DMS153 (cell line): ENCODE measurements around the gene TNFRSF13B.
"Not testable (repeated sequence)": the region's sequence is repeated elsewhere in the genome, so short reads cannot be mapped to it uniquely, and the experiment has no call there.

Experiments used
- DNase-seq: peaks from one replicate; lab custom pipeline; 2025; lab: John Stamatoyannopoulos, UW

TNFRSF13B gene

DNA sequence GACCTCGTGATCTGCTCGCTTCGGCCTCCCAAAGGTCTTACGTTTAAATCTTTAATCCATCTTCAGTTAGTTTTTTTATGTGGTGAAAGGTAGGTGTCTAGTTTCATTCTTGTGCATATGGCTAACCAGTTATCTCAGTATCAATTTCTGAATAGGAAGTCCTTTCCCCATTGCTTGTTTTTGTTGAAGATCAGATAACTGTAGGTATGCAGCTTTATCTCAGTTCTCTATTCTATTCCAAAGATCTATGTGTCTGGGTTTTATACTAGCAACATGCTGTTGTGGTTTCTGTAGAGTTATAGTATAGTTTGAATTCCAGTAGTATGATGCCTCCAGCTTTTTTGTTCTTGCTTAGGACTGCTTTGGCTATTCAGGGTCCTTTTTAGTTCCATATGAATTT, 65.2 kb downstream of the TNFRSF13B start:
- no peak for DNase-seq

DNA sequence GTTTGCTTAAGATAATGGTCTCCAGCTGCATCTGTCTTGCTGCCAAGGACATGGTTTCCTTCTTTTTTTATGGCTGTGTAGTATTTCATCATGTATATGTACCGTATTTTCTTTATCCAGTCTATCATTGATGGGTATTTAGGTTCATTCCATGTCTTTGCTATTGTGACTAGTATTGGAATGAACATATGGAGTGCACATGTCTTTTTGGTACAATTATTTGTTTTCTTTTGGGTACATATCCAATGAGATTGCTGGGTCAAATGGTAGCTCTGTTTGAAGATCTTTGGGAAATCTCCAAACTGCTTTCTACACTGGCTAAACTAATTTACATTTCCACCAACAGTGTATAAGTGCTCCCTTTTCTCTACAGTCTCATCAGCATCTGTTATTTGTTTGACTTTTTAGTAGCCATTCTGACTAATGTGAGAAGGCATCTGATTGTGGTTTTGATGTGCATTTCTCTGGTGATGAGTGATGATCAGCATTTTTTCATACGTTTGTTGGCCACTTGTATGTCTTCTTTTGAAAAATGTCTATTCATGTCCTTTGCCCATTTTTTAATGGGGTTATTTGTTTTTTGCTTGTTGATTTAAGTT, 66.2 kb downstream of the TNFRSF13B start:
- no peak for DNase-seq

DNA sequence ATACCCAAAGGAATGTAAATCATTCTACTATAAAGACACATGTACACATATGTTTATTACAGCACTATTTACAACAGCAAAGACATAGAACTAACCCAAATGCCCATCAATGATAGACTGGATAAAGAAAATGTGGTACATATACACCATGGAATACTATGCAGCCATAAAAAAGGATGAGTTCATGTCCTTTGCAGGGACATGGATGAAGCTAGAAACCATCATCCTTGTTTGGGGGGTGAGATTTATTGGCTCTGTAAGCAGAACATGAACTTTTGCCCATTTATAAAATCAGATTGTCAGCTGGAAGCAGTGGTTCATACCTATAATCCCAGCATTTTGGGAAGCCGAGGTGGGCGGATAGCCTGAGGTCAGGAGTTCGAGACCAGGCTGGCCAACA, 68.8 kb downstream of the TNFRSF13B start:
- DNase-seq: not testable (repeated sequence)

DNA sequence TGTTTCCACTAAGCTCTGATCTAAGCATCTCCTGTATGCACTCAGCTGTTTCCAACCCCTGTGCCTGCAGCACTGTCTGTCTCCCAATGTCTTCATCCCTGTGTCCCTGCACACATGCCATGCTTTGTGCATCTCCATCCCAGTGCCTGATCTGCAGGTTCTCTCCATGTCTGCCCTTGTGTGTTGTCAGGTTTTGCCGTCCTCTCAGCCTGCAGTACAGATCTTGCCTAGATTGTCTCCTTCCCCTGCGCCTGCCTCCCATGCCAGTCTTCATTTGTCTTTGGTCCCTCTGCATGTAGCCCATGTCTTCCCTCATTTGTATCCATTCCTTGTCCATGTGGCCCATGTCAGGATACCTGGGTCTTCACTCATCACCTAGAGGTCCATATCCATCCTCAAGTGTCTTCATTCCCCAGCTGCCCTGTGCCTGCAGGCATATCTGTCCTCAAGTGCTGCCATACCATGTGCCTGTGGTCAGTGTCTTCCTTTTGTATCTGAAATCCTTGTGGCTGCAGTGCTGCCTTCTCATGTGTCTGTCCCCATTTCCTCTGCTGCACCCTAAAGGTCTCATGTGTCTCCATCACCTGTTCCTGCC, 71.5 kb downstream of the TNFRSF13B start:
- DNase-seq: no peak

DNA sequence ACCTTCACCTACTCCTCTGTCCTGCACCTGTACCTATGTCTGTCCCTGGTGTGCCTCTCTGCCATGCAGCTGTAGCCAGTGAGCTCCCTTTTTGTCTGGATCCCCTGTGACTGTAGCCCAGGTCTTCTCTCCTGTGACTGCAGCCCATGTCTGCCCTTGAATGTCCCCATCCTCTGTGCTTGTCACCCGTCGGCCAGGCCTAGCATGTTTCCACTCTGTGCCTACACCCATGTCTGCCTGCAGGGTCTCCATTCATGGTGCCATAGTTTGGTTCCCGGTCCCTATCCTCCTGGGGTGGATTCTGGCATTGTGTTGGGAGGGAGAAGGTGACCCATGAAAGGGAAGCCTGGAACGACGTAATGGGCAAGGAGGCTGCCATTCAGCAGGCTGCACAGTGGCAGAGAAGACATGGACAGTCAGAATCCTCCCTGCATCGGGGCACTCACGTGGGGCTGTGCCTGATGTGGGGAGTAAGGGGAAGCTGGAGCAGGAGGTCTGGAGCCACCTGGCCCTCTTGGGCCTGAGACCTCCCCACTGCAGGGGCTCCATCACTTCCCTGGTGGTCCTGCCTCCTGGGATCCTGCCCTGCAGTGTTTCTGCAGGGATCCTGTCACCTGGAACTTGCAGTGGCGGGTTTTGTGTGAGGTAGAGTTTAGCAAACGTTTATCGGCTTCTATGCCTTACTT, 74.6 kb downstream of the TNFRSF13B start:
- DNase-seq: not testable (repeated sequence)

DNA sequence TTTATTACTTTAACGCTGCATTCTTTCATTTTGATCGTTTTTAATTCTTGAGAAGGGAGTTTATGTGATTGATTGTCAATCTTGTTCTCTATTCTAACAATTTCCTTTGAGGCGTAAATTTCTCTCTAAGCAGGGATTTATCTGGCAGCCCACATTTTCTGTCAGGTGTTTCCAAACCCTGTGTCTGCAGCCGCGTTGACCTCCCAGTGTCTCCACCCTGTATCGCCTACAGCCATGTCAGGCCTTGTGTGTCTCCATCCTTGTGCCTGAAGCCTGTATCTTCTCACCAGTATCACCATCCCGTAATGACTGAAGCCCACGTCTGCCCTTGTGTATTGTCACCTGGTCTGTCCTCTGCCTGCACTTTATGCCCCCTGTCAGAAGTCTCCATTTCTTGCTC, 75.7 kb downstream of the TNFRSF13B start:
- DNase-seq: not testable (repeated sequence)

DNA sequence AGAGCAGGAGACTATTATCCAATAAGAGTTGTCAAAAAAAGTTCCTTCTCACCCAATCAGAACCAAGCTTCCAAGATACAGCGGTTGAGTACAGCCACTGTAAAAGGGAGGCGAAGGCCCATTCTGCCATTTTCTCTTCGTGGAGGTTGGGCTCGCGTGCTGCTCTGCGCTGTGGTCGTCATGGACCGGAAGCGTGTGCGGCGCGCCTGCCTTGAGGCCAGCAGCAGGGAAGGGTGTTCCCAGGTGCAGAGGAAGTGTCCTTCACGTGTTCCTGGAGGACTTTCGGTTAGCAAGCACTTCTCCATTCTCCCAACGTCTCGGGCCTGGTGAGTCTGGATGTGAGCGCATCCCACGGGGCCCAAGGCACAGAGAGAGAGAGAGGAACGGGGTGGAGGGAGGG, 78.4 kb downstream of the TNFRSF13B start:
- not testable (repeated sequence) for DNase-seq

DNA sequence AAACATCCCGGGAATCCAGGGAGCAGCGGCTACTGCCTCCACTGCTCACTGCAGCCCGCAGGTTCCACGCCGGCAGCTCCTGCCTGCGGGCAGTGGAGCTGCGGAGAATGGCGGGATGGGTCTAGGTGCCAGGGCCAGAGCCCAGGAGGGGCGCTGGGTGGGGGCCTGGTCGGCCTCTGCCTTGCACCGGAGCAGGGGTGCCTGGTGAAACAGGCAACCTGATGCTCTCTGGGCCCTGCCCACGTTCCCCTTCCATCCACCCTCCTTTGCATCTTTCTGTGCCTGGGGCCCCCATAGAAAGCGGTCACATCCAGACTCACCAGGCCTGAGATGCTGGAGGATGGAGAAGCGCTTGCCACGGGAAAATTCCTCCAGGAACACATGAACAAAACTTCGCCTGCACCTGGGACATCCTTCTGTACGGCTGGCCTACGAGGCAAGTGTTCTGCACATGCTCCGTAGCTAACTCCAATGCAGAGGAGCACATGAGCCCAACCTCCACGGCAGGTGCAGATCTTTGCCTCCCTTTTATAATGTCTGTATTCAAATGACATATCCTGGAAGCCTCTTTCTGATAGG, 79.0 kb downstream of the TNFRSF13B start:
- not testable (repeated sequence) for DNase-seq

DNA sequence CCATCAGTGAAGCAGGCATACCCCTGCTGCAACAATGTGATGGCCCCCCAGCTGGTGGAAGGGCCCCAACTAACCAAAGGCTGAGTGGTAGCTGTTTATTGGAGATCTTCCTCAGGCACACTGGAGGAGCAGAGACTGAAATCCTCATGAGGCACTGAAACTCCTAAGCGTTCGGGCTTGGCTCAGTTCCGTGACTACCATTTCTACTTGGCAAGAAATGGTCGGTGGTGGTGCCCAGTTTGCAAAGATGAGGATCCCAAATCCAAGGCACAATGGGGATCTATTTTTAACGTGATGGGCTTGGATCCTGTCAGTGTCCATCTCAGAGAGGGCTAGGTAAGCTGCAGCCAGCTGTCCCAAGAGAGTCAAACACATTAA, 82.8 kb downstream of the TNFRSF13B start:
- no peak for DNase-seq
